HCT116 (cell line): ENCODE measurements around the gene KLHL22.

Experiments
- EZH2 ChIP-seq: fragments of 200-600 bp; sonication (generic); IDR thresholded peaks from 2 replicates; pipeline ENCODE4 v1.6.1; 2017; ENCODE audit warnings: antibody characterized with exemption, mixed run types
- EZH2phosphoT487 ChIP-seq: fragments of 200-600 bp; IDR thresholded peaks from 2 replicates; pipeline ENCODE4 v1.6.1; 2018; ENCODE audit warnings: antibody characterized with exemption, borderline replicate concordance
- POLR2A ChIP-seq: IDR thresholded peaks from 2 replicates; pipeline ENCODE4 v1.7.0; 2011; ENCODE audit warnings: borderline replicate concordance; ENCODE audit not compliant: insufficient read depth, insufficient read length; ENCODE audit errors: extremely low read depth
- YY1 ChIP-seq: IDR thresholded peaks from 2 replicates; pipeline ENCODE4 v1.6.1; 2011; ENCODE audit warnings: low read length, low read depth, moderate library complexity, mild to moderate bottlenecking; ENCODE audit not compliant: insufficient replicate concordance; ENCODE audit errors: extremely low read depth
- ZNF274 ChIP-seq: fragments of 200-500 bp; sonication (Bioruptor generic); IDR thresholded peaks from 2 replicates; pipeline ENCODE4 v1.6.1; 2014; ENCODE audit warnings: mild to moderate bottlenecking, low read depth, low read length, inconsistent platforms
- TF ChIP-seq, protein P1 (sequence below), 3 experiments: fragments of 200-600 bp in 1 of 3; sonication (generic) in 1 of 3; IDR thresholded peaks in 2 of 3; conservative IDR thresholded peaks in 1 of 3; 2 replicates each; pipeline ENCODE4 v1.5.1; 2012 to 2017; ENCODE audit warnings: low read depth in 2 of 3, low read length in 2 of 3, antibody characterized with exemption in 1 of 3, borderline replicate concordance in 1 of 3, control low read depth in 1 of 3, mild to moderate bottlenecking in 1 of 3, mixed read lengths in 1 of 3, mixed run types in 1 of 3, moderate library complexity in 1 of 3; ENCODE audit not compliant: insufficient read depth in 1 of 3

DNA sequence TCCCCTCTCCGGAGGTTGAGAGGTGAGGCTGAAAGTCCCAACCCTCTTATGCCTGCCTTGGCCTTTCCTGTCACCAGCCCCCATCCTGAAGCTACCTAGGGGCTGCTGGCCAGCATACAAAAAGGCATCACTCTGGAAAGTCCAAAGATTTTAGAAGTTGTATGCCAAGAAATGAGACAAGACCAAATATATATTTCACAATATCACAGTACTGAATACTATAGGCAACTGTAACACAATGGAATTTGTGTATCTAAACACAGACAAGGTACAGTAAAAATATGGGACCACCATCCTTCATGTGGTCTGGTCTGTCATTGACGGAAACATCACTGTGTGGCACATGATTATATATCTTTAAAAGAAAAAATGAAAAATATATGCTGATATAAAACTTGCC is 4.2 kb downstream of the KLHL22 start:
- TF ChIP-seq, protein P1, sequence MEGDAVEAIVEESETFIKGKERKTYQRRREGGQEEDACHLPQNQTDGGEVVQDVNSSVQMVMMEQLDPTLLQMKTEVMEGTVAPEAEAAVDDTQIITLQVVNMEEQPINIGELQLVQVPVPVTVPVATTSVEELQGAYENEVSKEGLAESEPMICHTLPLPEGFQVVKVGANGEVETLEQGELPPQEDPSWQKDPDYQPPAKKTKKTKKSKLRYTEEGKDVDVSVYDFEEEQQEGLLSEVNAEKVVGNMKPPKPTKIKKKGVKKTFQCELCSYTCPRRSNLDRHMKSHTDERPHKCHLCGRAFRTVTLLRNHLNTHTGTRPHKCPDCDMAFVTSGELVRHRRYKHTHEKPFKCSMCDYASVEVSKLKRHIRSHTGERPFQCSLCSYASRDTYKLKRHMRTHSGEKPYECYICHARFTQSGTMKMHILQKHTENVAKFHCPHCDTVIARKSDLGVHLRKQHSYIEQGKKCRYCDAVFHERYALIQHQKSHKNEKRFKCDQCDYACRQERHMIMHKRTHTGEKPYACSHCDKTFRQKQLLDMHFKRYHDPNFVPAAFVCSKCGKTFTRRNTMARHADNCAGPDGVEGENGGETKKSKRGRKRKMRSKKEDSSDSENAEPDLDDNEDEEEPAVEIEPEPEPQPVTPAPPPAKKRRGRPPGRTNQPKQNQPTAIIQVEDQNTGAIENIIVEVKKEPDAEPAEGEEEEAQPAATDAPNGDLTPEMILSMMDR (IDR thresholded peaks at IDR 0.05 in 2 of 3, conservative IDR thresholded peaks at IDR 0.05 in 1 of 3; ENCODE audit: borderline replicate concordance in 1 of 3, insufficient read depth in 1 of 3, low read depth in 2 of 3, low read length in 2 of 3), result no peak
- TF ChIP-seq EZH2phosphoT487 (no peak), ZNF274 (no peak), POLR2A (no peak), EZH2 (no peak), YY1 (no peak)
